ENCODE data around the gene DGKB. TPM values are rescaled to one million over a fixed set of nuclear protein-coding genes. Genes with fewer than 3 reads are reported as not detected.

The DGKB gene
- total and polyA plus RNA-seq, 7 donors: 0.39 to 22.4 (median 11.3) TPM; not detected in 2

DNA sequence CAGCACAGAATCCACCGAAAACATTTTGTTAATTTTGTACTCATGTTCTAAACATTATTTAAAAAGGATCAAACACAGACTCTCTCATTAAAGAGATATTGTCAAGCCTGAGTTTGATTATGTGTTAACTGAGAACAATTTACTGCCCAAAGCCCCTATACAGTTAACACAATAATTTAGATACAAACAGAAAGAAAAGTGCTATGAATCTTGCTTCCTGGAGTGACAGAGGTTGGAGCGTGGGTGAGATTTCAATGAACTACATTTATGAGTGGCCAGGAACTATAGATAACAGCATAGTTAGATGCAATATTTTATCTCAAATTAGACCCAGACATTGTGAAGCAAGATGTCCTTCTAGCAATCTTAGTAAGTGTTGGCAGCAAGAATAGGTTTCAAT is 464.2 kb downstream of the DGKB start:
- intact Hi-C loops (cut with DNase I): no loop called here
- no peaks in the 10 kb centered on the region for H3K4me1 ChIP-seq
- no peaks in the 10 kb centered on the region for H3K27me3 ChIP-seq
- DNase-seq: no peak
- TF ChIP-seq, protein P1, sequence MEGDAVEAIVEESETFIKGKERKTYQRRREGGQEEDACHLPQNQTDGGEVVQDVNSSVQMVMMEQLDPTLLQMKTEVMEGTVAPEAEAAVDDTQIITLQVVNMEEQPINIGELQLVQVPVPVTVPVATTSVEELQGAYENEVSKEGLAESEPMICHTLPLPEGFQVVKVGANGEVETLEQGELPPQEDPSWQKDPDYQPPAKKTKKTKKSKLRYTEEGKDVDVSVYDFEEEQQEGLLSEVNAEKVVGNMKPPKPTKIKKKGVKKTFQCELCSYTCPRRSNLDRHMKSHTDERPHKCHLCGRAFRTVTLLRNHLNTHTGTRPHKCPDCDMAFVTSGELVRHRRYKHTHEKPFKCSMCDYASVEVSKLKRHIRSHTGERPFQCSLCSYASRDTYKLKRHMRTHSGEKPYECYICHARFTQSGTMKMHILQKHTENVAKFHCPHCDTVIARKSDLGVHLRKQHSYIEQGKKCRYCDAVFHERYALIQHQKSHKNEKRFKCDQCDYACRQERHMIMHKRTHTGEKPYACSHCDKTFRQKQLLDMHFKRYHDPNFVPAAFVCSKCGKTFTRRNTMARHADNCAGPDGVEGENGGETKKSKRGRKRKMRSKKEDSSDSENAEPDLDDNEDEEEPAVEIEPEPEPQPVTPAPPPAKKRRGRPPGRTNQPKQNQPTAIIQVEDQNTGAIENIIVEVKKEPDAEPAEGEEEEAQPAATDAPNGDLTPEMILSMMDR (IDR thresholded peaks at IDR 0.05): no peak
- TF ChIP-seq POLR2A (IDR thresholded peaks at IDR 0.05): no peak
- TF ChIP-seq POLR2AphosphoS5 (IDR thresholded peaks at IDR 0.05): no peak
- no peak for TF ChIP-seq EP300 (IDR thresholded peaks at IDR 0.05)
- no peaks in the 10 kb centered on the region for H3K36me3 ChIP-seq
- WGBS, 2 donors: 75 to 80% methylated on average over 2 of the region's 2 CpGs
- H3K27ac ChIP-seq: no peak overlapping the region
- no peaks in the 10 kb centered on the region for H3K9me3 ChIP-seq
- no peak overlapping the region for H3K4me3 ChIP-seq

DNA sequence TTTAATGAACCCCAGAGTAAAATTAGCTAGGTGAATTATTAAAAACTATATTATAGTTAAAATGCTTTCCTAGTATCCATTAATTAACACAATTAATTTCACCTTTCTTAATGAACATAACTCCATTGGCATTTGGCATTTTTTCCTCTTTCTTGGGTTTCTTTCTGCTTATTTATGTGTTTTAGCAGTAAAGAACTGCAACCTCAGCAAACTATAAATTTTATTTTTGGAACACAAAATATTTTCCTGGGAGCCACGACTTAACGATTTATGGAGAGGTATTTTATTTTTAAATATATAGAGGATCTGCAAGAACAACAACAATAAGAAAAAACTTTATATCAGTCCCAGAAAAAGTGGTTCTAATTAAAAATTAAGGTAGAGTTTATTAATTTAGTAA is 465.7 kb downstream of the DGKB start:
- no peak for DNase-seq
- H3K9me3 ChIP-seq: no peaks in the 10 kb centered on the region
- TF ChIP-seq, protein P1 (IDR thresholded peaks at IDR 0.05): no peak
- no peak for TF ChIP-seq EP300 (IDR thresholded peaks at IDR 0.05)
- TF ChIP-seq POLR2AphosphoS5 (IDR thresholded peaks at IDR 0.05): no peak
- no peak for TF ChIP-seq POLR2A (IDR thresholded peaks at IDR 0.05)
- no peaks in the 10 kb centered on the region for H3K36me3 ChIP-seq
- H3K4me1 ChIP-seq: no peaks in the 10 kb centered on the region
- 87 to 89% methylated on average over 2 of the region's 2 CpGs for WGBS, 2 donors
- intact Hi-C loops (cut with DNase I): no loop called here
- no peak overlapping the region for H3K4me3 ChIP-seq
- H3K27ac ChIP-seq: no peak overlapping the region
- H3K27me3 ChIP-seq: no peaks in the 10 kb centered on the region

DNA sequence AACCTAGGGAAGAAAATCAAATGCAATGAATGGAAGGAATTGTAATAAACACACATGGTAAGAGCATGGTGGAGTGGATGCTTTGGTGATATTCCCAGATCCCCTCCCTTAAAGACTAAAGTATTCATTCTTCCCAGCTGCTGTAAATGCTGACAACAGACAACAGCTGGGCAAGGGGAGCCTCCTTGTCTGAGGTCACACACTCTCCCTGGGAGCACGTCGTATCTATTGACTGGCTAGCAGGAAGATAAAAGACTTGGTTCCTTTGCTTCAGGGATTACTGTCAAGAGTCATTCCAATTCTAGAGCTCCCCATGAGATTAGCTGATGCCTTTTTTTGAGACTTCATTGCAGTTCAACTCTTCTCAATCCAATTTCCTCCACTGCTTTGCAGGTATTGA is 469.6 kb downstream of the DGKB start:
- 78 to 81% methylated on average over 2 of the region's 2 CpGs for WGBS, 2 donors
- TF ChIP-seq EP300 (IDR thresholded peaks at IDR 0.05): no peak
- TF ChIP-seq, protein P1 (IDR thresholded peaks at IDR 0.05): no peak
- TF ChIP-seq POLR2AphosphoS5 (IDR thresholded peaks at IDR 0.05): no peak
- TF ChIP-seq POLR2A (IDR thresholded peaks at IDR 0.05): no peak
- Histone ChIP-seq H3K4me3 (no peak overlapping the region), H3K27me3 (no peaks in the 10 kb centered on the region), H3K9me3 (no peaks in the 10 kb centered on the region), H3K36me3 (no peaks in the 10 kb centered on the region), H3K4me1 (no peaks in the 10 kb centered on the region), H3K27ac (no peak overlapping the region)
- intact Hi-C loops (cut with DNase I): no loop called here
- DNase-seq: no peak

DNA sequence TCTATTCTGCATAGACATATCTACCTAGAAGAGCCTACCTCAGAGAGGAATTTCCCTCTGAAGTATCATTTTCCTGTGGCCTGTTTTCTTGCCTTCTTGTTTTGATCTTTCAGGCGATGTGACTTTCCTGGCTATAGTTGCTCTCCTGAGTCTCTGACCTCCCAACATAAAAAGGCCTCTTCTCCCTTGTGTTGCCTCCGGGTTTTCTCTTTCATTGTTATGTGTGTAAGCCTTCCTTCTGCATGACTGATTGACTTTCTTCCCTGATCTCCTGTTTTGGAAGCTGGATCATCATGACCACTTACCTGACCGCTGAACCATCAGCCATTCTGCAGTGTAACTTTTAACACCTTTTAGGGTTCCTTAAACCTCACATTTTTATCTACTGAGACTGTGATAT is 471.6 kb downstream of the DGKB start:
- WGBS, 2 donors: 84 to 87% methylated on average over 3 of the region's 3 CpGs
- H3K4me3 ChIP-seq: no peak overlapping the region
- no peak for DNase-seq
- H3K36me3 ChIP-seq: no peaks in the 10 kb centered on the region
- intact Hi-C loops (cut with DNase I): no loop called here
- no peaks in the 10 kb centered on the region for H3K9me3 ChIP-seq
- no peaks in the 10 kb centered on the region for H3K4me1 ChIP-seq
- no peaks in the 10 kb centered on the region for H3K27me3 ChIP-seq
- no peak for TF ChIP-seq POLR2A (IDR thresholded peaks at IDR 0.05)
- TF ChIP-seq, protein P1 (IDR thresholded peaks at IDR 0.05): no peak
- no peak for TF ChIP-seq EP300 (IDR thresholded peaks at IDR 0.05)
- TF ChIP-seq POLR2AphosphoS5 (IDR thresholded peaks at IDR 0.05): no peak
- no peak overlapping the region for H3K27ac ChIP-seq

DNA sequence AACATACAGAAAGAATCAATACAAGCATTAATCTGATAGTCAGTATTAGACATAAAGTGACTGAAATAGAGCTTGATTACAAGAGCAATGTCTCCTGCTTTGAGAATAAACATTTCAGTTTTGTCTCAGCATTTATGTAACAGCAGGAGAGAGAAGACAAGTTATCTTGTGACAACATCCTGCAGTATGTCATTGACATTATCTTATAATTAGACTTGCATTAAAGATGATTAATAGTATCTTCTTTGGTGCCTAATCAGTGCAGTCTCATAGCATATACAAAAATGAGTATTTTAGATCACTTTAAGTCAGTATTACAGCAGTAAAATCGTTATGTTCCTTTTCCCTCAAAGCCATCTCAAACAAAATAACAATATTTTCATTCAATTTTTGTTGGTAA is 477.0 kb downstream of the DGKB start:
- H3K9me3 ChIP-seq: no peaks in the 10 kb centered on the region
- intact Hi-C loops (cut with DNase I): no loop called here
- no peaks in the 10 kb centered on the region for H3K4me1 ChIP-seq
- TF ChIP-seq EP300 (IDR thresholded peaks at IDR 0.05): no peak
- TF ChIP-seq POLR2AphosphoS5 (IDR thresholded peaks at IDR 0.05): no peak
- no peak for TF ChIP-seq POLR2A (IDR thresholded peaks at IDR 0.05)
- TF ChIP-seq, protein P1 (IDR thresholded peaks at IDR 0.05): no peak
- no peak for DNase-seq
- 57 to 69% methylated on average over 1 of the region's 1 CpG for WGBS, 2 donors
- H3K36me3 ChIP-seq: no peaks in the 10 kb centered on the region
- H3K4me3 ChIP-seq: no peak overlapping the region
- no peaks in the 10 kb centered on the region for H3K27me3 ChIP-seq
- H3K27ac ChIP-seq: no peak overlapping the region

Data from sigmoid colon (tissue), 7 donors.